Karpas-422 (cell line): ENCODE measurements around the gene GREB1. TPM values are rescaled to one million over a fixed set of nuclear protein-coding genes. Genes with fewer than 3 reads are reported as not detected.

Experiments
- DNase-seq: peaks from one replicate; pipeline ENCODE4 v3.0.0-alpha.2; 2015
- H2AFZ ChIP-seq: fragments of 200-600 bp; sonication (generic); 2 replicates; pipeline ENCODE4 v1.6.1; 2014; ENCODE audit warnings: antibody characterized with exemption, low read length, mixed read lengths
- H3K27ac ChIP-seq: fragments of 200-600 bp; sonication (generic); 2 replicates; pipeline ENCODE4 v1.5.1; 2014; ENCODE audit warnings: mild to moderate bottlenecking, low read length, moderate library complexity
- H3K27me3 ChIP-seq: fragments of 200-600 bp; sonication (generic); 2 replicates; pipeline ENCODE4 v1.6.1; 2014; ENCODE audit warnings: low read length, mixed read lengths
- H3K36me3 ChIP-seq: fragments of 200-600 bp; sonication (generic); 2 replicates; pipeline ENCODE4 v1.6.1; 2014; ENCODE audit warnings: low read length, mixed read lengths; ENCODE audit not compliant: insufficient read depth
- H3K4me1 ChIP-seq: fragments of 200-600 bp; sonication (generic); 2 replicates; pipeline ENCODE4 v1.6.1; 2014; ENCODE audit warnings: mild to moderate bottlenecking, low read length, mixed read lengths
- H3K4me2 ChIP-seq: fragments of 200-600 bp; sonication (generic); 2 replicates; pipeline ENCODE4 v1.6.1; 2014; ENCODE audit warnings: low read length, low read depth, mild to moderate bottlenecking; ENCODE audit not compliant: poor library complexity, severe bottlenecking
- H3K4me3 ChIP-seq: fragments of 200-600 bp; sonication (generic); 2 replicates; pipeline ENCODE4 v1.5.1; 2014; ENCODE audit warnings: mild to moderate bottlenecking, antibody characterized with exemption, low read length, mixed read lengths
- H3K79me2 ChIP-seq: fragments of 200-600 bp; sonication (generic); 2 replicates; pipeline ENCODE4 v1.6.1; 2014; ENCODE audit warnings: mild to moderate bottlenecking, low read length, mixed read lengths
- H3K9ac ChIP-seq: fragments of 200-600 bp; sonication (generic); 2 replicates; pipeline ENCODE4 v1.6.0; 2014; ENCODE audit warnings: low read length
- H3K9me2 ChIP-seq: fragments of 200-600 bp; sonication (generic), shearing (Covaris generic); replicated peaks from 2 replicates; pipeline ENCODE4 v1.6.0; 2014; ENCODE audit warnings: mild to moderate bottlenecking, low read length, moderate library complexity; ENCODE audit not compliant: insufficient read depth
- H3K9me3 ChIP-seq: fragments of 300-700, 200-600 bp; sonication (generic); 2 replicates; pipeline ENCODE4 v1.6.1; 2014; ENCODE audit warnings: low read length, mixed read lengths
- H4K20me1 ChIP-seq: fragments of 200-600 bp; sonication (generic); 2 replicates; pipeline ENCODE4 v1.6.1; 2014; ENCODE audit warnings: mild to moderate bottlenecking, antibody characterized with exemption, low read length, low read depth; ENCODE audit not compliant: insufficient read depth
- total RNA-seq: library from RNA; depleted of rRNA; stranded (reverse); fragments of >200 nt; shearing (Covaris generic); gene quantifications from 2 replicates; pipeline ENCODE4 v1.2.3, GENCODE V29; 2014; ENCODE audit warnings: low replicate concordance

Gene GREB1
- total RNA-seq, 1 experiment from 2014 or later: 4.4 TPM

GRCh38 chr2:11539317-11540147 is 5.7 kb downstream of the GREB1 start:
- Histone ChIP-seq H3K4me2 (no peak overlapping the region), H3K4me1 (peaks cover 4% of the 10 kb centered on the region; the same call in 1 of the 2 replicates), H3K36me3 (no peaks in the 10 kb centered on the region), H3K9me2 (no peaks in the 10 kb centered on the region), H3K27me3 (no peaks in the 10 kb centered on the region), H3K9me3 (no peaks in the 10 kb centered on the region), H2AFZ (no peak overlapping the region), H3K79me2 (no peaks in the 10 kb centered on the region), H3K9ac (no peak overlapping the region), H3K4me3 (no peak overlapping the region), H4K20me1 (peaks cover 14% of the 10 kb centered on the region; the same call in 1 of the 2 replicates), H3K27ac (no peak overlapping the region)
- DNase-seq: no peak

DNA sequence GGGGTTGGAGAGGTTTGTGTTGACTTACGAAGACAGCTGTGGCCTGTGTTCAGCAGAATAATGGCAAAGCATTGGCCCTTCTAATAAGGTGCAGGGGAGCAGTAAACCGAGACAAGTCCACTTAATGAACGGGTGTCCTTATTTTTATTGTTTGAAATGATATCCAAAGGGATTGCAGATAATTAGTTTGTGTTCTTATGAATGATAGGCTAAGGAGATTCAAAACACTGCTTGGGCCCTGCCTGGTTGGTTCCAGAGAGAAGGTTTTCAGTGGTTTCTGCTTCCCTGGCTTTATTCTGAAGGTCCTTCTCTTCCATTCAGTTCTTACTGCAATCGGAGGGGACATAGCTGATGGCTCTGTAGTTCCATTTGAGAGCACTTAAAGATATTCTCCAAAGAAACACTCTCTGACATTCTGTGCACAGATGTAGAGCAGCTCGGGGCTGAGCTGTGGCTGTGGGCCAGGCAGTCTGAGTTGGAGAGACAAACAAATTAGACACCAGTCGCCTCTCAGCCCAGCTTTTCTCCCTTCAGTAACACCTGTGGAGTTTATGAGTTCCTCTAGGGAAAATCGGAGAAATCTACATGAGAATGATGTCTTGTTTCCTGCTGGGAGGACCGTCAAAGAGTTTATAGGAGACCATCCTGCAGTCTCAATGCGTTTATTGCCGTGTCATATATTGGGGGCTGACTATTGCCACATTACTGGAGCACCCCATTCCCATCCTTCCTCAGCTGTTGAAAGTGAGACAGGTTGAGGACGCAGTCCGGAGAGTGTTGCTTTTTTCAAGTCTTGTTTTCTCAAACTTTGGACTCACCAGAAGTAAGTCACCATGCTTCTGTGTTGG is 6.5 kb downstream of the GREB1 start:
- Histone ChIP-seq H3K27ac (no peak overlapping the region), H3K27me3 (no peaks in the 10 kb centered on the region), H3K36me3 (no peaks in the 10 kb centered on the region), H3K79me2 (no peaks in the 10 kb centered on the region), H3K9ac (no peak overlapping the region), H4K20me1 (peaks cover 9% of the 10 kb centered on the region; the same call in 1 of the 2 replicates), H3K4me2 (no peak overlapping the region), H3K4me3 (no peak overlapping the region), H3K9me2 (no peaks in the 10 kb centered on the region), H3K4me1 (peaks cover 4% of the 10 kb centered on the region; the same call in 1 of the 2 replicates), H2AFZ (no peak overlapping the region), H3K9me3 (no peaks in the 10 kb centered on the region)
- DNase-seq: no peak

GRCh38 chr2:11540996-11541692 is 7.3 kb downstream of the GREB1 start:
- Histone ChIP-seq H2AFZ (no peak overlapping the region), H3K4me2 (no peak overlapping the region), H3K4me1 (peaks cover 4% of the 10 kb centered on the region; the same call in 1 of the 2 replicates), H3K27me3 (no peaks in the 10 kb centered on the region), H3K79me2 (no peaks in the 10 kb centered on the region), H3K4me3 (no peak overlapping the region), H4K20me1 (peaks cover 9% of the 10 kb centered on the region; the same call in 1 of the 2 replicates), H3K9me2 (no peaks in the 10 kb centered on the region), H3K36me3 (no peaks in the 10 kb centered on the region), H3K27ac (no peak overlapping the region), H3K9me3 (no peaks in the 10 kb centered on the region), H3K9ac (no peak overlapping the region)
- no peak for DNase-seq

DNA sequence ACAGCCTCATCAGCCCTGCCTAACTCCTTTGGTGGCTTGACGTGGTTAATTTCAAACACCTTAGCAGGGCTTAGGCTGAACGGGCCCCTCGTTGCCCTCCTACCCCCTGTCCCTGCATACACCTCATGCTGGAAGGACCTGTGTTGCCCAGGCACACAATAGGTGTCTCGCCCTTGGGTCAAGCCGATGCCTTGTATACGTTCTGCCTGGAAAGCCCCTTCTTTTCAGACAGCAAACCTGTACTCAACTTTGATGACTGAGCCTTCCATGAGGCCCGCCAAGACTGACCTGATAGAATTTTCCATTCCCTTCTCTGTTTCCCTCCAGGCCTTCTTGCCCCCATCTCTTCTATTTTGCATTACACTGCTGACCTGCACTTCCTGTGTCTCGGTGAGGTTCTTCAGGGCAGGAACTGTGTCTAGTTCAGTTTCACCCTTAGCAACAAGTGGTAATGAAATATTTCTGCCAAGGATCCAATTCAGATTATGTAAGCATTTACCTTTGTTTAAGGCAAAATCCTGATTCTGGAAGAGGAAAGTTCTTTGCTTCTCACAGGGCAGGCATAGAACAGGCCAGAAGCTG is 7.9 kb downstream of the GREB1 start:
- no peaks in the 10 kb centered on the region for H3K36me3 ChIP-seq
- H3K9me2 ChIP-seq: no peaks in the 10 kb centered on the region
- H3K79me2 ChIP-seq: no peaks in the 10 kb centered on the region
- H3K4me1 ChIP-seq: peaks cover 4% of the 10 kb centered on the region; the same call in 1 of the 2 replicates
- H3K27me3 ChIP-seq: no peaks in the 10 kb centered on the region
- no peak for DNase-seq
- H3K4me2 ChIP-seq: no peak overlapping the region
- H3K9me3 ChIP-seq: no peaks in the 10 kb centered on the region
- no peak overlapping the region for H3K4me3 ChIP-seq
- H3K27ac ChIP-seq: no peak overlapping the region
- no peak overlapping the region for H2AFZ ChIP-seq
- peaks cover 9% of the 10 kb centered on the region; the same call in 1 of the 2 replicates for H4K20me1 ChIP-seq
- no peak overlapping the region for H3K9ac ChIP-seq

DNA sequence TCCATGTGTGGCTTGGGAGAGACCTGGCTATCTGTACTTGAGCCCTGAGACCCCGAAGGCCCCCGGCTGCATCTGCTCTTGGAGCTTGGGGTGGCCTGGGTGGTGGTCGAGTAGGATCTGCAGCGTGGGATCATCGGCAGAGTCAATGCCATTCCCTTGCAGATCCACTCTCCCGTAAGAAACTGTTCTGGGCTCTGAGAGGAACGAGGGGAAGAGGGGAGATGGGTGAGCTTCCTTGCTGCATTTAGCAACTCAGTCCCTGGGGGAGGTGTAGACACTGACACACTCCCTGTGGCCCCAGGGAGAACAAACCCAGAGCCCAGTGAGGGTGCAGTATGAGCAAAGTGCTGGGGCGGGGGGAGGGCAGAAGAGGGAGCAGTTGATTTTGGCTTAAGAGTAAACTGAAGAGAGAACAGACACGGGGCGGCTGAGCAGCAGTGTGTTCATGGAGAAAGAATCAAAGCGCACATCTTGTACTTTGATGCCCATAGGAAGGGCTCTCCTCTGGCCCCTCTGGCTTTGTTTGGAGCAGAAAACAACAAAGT is 8.5 kb downstream of the GREB1 start:
- H3K4me2 ChIP-seq: no peak overlapping the region

DNA sequence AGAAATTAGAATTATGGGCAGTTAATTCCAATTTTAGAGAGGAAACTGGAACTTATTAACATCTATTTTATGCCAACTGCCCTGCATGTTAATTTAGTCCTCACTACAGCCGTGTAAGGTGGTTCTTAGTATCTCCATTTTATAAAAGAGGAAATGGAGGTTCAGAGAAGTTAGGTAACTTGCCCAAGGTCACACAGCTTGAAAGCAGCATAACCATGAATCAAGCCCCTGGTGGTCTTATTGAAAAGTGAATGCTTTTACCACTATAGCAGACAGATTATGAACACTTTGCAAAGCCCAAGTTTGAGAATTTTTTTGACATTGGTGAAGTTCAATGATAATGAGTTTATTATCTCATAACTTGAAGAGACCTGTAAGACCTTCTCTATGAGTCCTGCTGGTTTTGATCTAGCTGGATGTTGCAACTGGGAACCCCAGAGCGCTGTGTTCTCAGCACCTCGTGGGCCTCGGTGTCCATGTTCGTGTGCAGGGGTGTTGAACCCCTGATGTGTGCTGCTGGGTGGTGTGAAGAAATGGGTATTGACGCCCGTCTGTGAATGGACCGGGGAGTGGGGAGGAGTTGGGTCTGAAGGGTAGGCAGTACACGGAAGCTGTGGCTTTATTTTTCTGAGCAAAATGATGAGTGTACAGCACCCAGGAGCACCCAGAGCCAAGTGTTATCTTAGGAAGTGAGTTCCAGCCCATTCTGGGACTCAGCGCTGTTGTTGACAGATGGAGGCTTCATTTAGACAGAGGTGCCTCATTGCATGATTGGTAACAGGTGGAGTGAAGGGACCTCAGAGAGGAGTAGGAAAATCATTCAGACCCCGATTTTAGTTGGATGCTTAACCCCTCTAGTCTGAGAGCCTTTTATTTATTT is 9.7 kb downstream of the GREB1 start:
- H3K9ac ChIP-seq: no peak overlapping the region
- H3K27ac ChIP-seq: no peak overlapping the region
- no peaks in the 10 kb centered on the region for H3K36me3 ChIP-seq
- no peak for DNase-seq
- H3K9me3 ChIP-seq: no peaks in the 10 kb centered on the region
- no peak overlapping the region for H2AFZ ChIP-seq
- H3K9me2 ChIP-seq: no peaks in the 10 kb centered on the region
- no peaks in the 10 kb centered on the region for H3K27me3 ChIP-seq
- H4K20me1 ChIP-seq: peaks cover 4% of the 10 kb centered on the region; the same call in 1 of the 2 replicates
- no peak overlapping the region for H3K4me3 ChIP-seq
- no peaks in the 10 kb centered on the region for H3K79me2 ChIP-seq
- no peak overlapping the region for H3K4me2 ChIP-seq
- peaks cover 4% of the 10 kb centered on the region; the same call in 1 of the 2 replicates for H3K4me1 ChIP-seq

More for the DNA sequence above, 8.5 kb downstream of the GREB1 start:
- H4K20me1 ChIP-seq: peaks cover 9% of the 10 kb centered on the region; the same call in 1 of the 2 replicates
- H2AFZ ChIP-seq: no peak overlapping the region
- no peak overlapping the region for H3K27ac ChIP-seq
- no peaks in the 10 kb centered on the region for H3K36me3 ChIP-seq
- no peaks in the 10 kb centered on the region for H3K79me2 ChIP-seq
- no peaks in the 10 kb centered on the region for H3K27me3 ChIP-seq
- H3K4me3 ChIP-seq: no peak overlapping the region
- no peak for DNase-seq
- no peaks in the 10 kb centered on the region for H3K9me2 ChIP-seq
- H3K9me3 ChIP-seq: no peaks in the 10 kb centered on the region
- H3K9ac ChIP-seq: no peak overlapping the region
- peaks cover 4% of the 10 kb centered on the region; the same call in 1 of the 2 replicates for H3K4me1 ChIP-seq

- Histone ChIP-seq H3K79me2 (no peaks in the 10 kb centered on the region), H3K9me3 (no peaks in the 10 kb centered on the region), H4K20me1 (peaks cover 4% of the 10 kb centered on the region; the same call in 1 of the 2 replicates), H3K4me3 (no peak overlapping the region), H3K4me2 (no peak overlapping the region), H3K9ac (no peak overlapping the region), H3K36me3 (no peaks in the 10 kb centered on the region), H3K4me1 (peaks cover 4% of the 10 kb centered on the region; the same call in 1 of the 2 replicates), H2AFZ (no peak overlapping the region), H3K27ac (no peak overlapping the region), H3K27me3 (no peaks in the 10 kb centered on the region), H3K9me2 (no peaks in the 10 kb centered on the region)
- DNase-seq: no peak
These were observed 12.2 kb downstream of the GREB1 start for GRCh38 chr2:11546072-11546471.
